HG03558 (cell line): Measurements from ENCODE around the gene PUS10.
"Not testable (repeated sequence)": the region's sequence is repeated elsewhere in the genome, so short reads cannot be mapped to it uniquely, and the experiment has no call there.

Experiments used
- ATAC-seq: cut with Tn5 transposase; IDR thresholded peaks from one replicate; pipeline ENCODE4 v1.9.1; 2021; ENCODE audit warnings: moderate number of reproducible peaks; ENCODE audit not compliant: unreplicated experiment; ENCODE audit errors: extremely low read depth

The PUS10 gene

GRCh38 chr2:60939622-60940021 is 78.4 kb downstream of the PUS10 start:
- ATAC-seq, result no peak

GRCh38 chr2:60938301-60938700 is 79.8 kb downstream of the PUS10 start:
- ATAC-seq, result no peak

GRCh38 chr2:60936757-60937156 is 81.3 kb downstream of the PUS10 start:
- no peak for ATAC-seq

GRCh38 chr2:60934165-60934722 is 83.8 kb downstream of the PUS10 start:
- ATAC-seq, result no peak

GRCh38 chr2:60932954-60933353 is 85.1 kb downstream of the PUS10 start:
- no peak for ATAC-seq

GRCh38 chr2:60932061-60932460 is 86.0 kb downstream of the PUS10 start:
- not testable (repeated sequence) for ATAC-seq

GRCh38 chr2:60926741-60927552 is 91.1 kb downstream of the PUS10 start:
- no peak for ATAC-seq

GRCh38 chr2:60925994-60926740 is 91.9 kb downstream of the PUS10 start:
- ATAC-seq, result no peak

- ATAC-seq, result no peak
Observed at GRCh38 chr2:60907329-60907728, 110.7 kb downstream of the PUS10 start.

- ATAC-seq, result no peak
Observed at GRCh38 chr2:60906395-60906794, 111.7 kb downstream of the PUS10 start.

GRCh38 chr2:60905867-60906266 is 112.2 kb downstream of the PUS10 start:
- not testable (repeated sequence) for ATAC-seq

- not testable (repeated sequence) for ATAC-seq
Observed at GRCh38 chr2:60901296-60901695, 116.8 kb downstream of the PUS10 start.

- no peak for ATAC-seq
Observed at GRCh38 chr2:60899892-60900249, 118.2 kb downstream of the PUS10 start.

- ATAC-seq, result no peak
Observed at GRCh38 chr2:60899230-60899891, 118.7 kb downstream of the PUS10 start.

GRCh38 chr2:60898567-60898966 is 119.5 kb downstream of the PUS10 start:
- no peak for ATAC-seq
